Activated T-cell treated with anti-CD3 and anti-CD28 coated beads for 24 hours (primary cell): ENCODE results near the gene CDO1.

Experiments used
- DNase-seq: peaks from one replicate; pipeline ENCODE4 v3.0.0-alpha.2; 2020; ENCODE audit warnings: low read depth

The CDO1 gene

GRCh38 chr5:115785381-115786065 lies 30.9 kb downstream of the CDO1 start:
- no peak for DNase-seq

GRCh38 chr5:115778417-115778816 lies 38.0 kb downstream of the CDO1 start:
- no peak for DNase-seq

GRCh38 chr5:115776989-115777388 lies 39.5 kb downstream of the CDO1 start:
- no peak for DNase-seq

GRCh38 chr5:115775999-115776398 lies 40.5 kb downstream of the CDO1 start:
- DNase-seq: no peak

- DNase-seq: no peak
Observed at GRCh38 chr5:115774684-115775083, 41.8 kb downstream of the CDO1 start.

GRCh38 chr5:115772731-115773475 lies 43.6 kb downstream of the CDO1 start:
- DNase-seq: no peak

- no peak for DNase-seq
Observed at GRCh38 chr5:115770466-115770865, 46.0 kb downstream of the CDO1 start.

GRCh38 chr5:115767424-115767823 lies 49.0 kb downstream of the CDO1 start:
- DNase-seq: no peak

GRCh38 chr5:115766608-115767007 lies 49.9 kb downstream of the CDO1 start:
- no peak for DNase-seq

- no peak for DNase-seq
Observed at GRCh38 chr5:115758356-115758755, 58.1 kb downstream of the CDO1 start.

GRCh38 chr5:115755675-115756074 lies 60.8 kb downstream of the CDO1 start:
- no peak for DNase-seq
